Testis (tissue), 3 donors: ENCODE data around the gene DCTN4. TPM values are rescaled to one million over a fixed set of nuclear protein-coding genes. Genes with fewer than 3 reads are reported as not detected.
"Not testable (repeated sequence)": the region's sequence is repeated elsewhere in the genome, so short reads cannot be mapped to it uniquely, and the experiment has no call there.

Experiments used
- DNase-seq: peaks from one replicate; pipeline ENCODE4 v3.0.0-alpha.2; 2019
- H3K27ac ChIP-seq, 2 donors: fragments of 200-600 bp; sonication (generic); one replicate each; pipeline ENCODE4 v1.5.1; 2019
- H3K27me3 ChIP-seq: fragments of 200-600 bp; sonication (generic); one replicate; pipeline ENCODE4 v1.5.1; 2019
- H3K36me3 ChIP-seq: fragments of 200-600 bp; sonication (generic); one replicate; pipeline ENCODE4 v1.5.1; 2017; ENCODE audit warnings: low read depth; ENCODE audit errors: missing control alignments
- H3K4me1 ChIP-seq: fragments of 200-600 bp; sonication (generic); one replicate; pipeline ENCODE4 v1.5.1; 2019
- H3K4me3 ChIP-seq, 2 donors: fragments of 200-600 bp; sonication (generic); one replicate each; pipeline ENCODE4 v1.5.1; 2017 to 2019
- H3K9me3 ChIP-seq: fragments of 200-600 bp; sonication (generic); one replicate; pipeline ENCODE4 v1.5.1; 2017
- POLR2A ChIP-seq: fragments of 450-650 bp; IDR thresholded peaks from one replicate; pipeline ENCODE4 v1.6.1; 2017; ENCODE audit warnings: antibody characterized with exemption, mild to moderate bottlenecking, moderate library complexity
- WGBS, 2 donors: methylation state at CpG; one replicate each; pipeline ENCODE4 v1.1.5; 2018; 5-methylcytosine and 5-hydroxymethylcytosine counted together
- intact Hi-C: fragments of 100-400 bp; cut with DNase I; formaldehyde crosslinking; loops from one replicate; pipeline ENCODE4 v1.15.1; 2023; ENCODE audit warnings: low total_unique reads
- polyA plus RNA-seq: library from polyadenylated mRNA; stranded (reverse); fragments of 350-450 nt; fragmentation: Illumina TruSeq; extraction: RNeasy Lipid Tissue Mini Kit (QIAGEN cat#74804); gene quantifications from one replicate; pipeline ENCODE4 v1.2.3, GENCODE V29; 2014; ENCODE audit warnings: low read depth, low replicate concordance; ENCODE audit not compliant: insufficient read depth
- total RNA-seq, 2 donors: library from RNA; depleted of rRNA; stranded (reverse); fragments of >200 nt; gene quantifications; one replicate each; pipeline ENCODE4 v1.2.3, GENCODE V29; 2016
- TF ChIP-seq, protein P1 (sequence below), 3 experiments: fragments of 450-650 bp in 2 of 3; fragments of 200-600 bp in 1 of 3; sonication (generic) in 1 of 3; IDR thresholded peaks; one replicate each; pipeline ENCODE4 v1.5.1; 2016 to 2019; ENCODE audit warnings: antibody characterized with exemption in 3 of 3, mild to moderate bottlenecking in 2 of 3, moderate library complexity in 1 of 3

The DCTN4 gene
- total and polyA plus RNA-seq, 3 donors from 2014 or later = 55.7 to 94.0 (median 91.5) TPM

DNA sequence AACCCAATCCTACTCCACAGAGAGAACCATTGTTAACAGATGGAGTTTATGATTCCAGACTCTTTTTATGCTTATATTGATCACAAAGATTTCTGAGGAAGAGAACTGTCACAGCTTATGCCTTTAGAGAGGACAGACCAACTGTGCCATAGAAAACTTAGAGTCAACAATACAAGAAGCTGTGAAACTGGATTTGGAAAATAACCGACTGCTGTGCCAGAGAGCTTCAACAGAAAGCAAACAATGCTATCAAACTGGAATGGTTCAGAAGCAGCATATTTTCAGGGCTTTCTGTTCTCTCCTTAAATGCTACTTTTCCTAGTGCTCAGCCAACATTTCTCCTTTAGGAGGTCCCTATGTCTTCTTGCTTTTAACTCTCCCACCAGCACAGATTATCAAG is 5.0 kb downstream of the DCTN4 start:
- H3K36me3 ChIP-seq = no peaks in the 10 kb centered on the region
- no peak overlapping the region for H3K27ac ChIP-seq
- 60 to 87% methylated on average over 1 of the region's 1 CpG for WGBS, 2 donors
- no peak overlapping the region for H3K4me3 ChIP-seq
- H3K4me1 ChIP-seq = peaks cover 7% of the 10 kb centered on the region
- no peaks in the 10 kb centered on the region for H3K27me3 ChIP-seq
- TF ChIP-seq, protein P1, sequence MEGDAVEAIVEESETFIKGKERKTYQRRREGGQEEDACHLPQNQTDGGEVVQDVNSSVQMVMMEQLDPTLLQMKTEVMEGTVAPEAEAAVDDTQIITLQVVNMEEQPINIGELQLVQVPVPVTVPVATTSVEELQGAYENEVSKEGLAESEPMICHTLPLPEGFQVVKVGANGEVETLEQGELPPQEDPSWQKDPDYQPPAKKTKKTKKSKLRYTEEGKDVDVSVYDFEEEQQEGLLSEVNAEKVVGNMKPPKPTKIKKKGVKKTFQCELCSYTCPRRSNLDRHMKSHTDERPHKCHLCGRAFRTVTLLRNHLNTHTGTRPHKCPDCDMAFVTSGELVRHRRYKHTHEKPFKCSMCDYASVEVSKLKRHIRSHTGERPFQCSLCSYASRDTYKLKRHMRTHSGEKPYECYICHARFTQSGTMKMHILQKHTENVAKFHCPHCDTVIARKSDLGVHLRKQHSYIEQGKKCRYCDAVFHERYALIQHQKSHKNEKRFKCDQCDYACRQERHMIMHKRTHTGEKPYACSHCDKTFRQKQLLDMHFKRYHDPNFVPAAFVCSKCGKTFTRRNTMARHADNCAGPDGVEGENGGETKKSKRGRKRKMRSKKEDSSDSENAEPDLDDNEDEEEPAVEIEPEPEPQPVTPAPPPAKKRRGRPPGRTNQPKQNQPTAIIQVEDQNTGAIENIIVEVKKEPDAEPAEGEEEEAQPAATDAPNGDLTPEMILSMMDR (IDR thresholded peaks at IDR 0.05) = no peak
- no peak for TF ChIP-seq POLR2A
- intact Hi-C loops = no loop called here
- no peaks in the 10 kb centered on the region for H3K9me3 ChIP-seq
- no peak for DNase-seq

DNA sequence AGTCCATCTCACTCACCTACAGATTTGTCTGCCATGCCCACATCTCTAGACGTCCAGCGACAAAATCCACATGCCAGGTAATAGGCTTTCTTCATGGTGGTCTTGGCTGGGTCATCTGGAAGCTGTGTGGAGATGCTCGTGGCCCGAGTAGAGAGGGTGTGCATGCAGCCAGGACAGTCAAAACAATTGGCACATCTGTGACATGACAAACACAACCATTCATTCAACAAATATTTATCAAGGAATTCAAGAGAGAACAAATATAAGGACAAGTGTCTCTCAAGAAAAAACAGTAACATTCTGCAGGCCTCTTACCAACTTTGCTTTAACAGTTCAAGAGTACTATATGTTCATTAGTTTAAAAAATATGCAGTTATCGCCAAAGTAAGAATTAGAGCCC is 5.4 kb downstream of the DCTN4 start:
- Histone ChIP-seq H3K4me1 (peaks cover 7% of the 10 kb centered on the region), H3K27ac (no peak overlapping the region), H3K27me3 (no peaks in the 10 kb centered on the region), H3K4me3 (no peak overlapping the region), H3K36me3 (no peaks in the 10 kb centered on the region), H3K9me3 (no peaks in the 10 kb centered on the region)
- intact Hi-C loops = no loop called here
- no peak for DNase-seq
- WGBS, 2 donors = 87 to 94% methylated on average over 5 of the region's 5 CpGs
- no peak for TF ChIP-seq POLR2A
- TF ChIP-seq, protein P1 (IDR thresholded peaks at IDR 0.05) = no peak

DNA sequence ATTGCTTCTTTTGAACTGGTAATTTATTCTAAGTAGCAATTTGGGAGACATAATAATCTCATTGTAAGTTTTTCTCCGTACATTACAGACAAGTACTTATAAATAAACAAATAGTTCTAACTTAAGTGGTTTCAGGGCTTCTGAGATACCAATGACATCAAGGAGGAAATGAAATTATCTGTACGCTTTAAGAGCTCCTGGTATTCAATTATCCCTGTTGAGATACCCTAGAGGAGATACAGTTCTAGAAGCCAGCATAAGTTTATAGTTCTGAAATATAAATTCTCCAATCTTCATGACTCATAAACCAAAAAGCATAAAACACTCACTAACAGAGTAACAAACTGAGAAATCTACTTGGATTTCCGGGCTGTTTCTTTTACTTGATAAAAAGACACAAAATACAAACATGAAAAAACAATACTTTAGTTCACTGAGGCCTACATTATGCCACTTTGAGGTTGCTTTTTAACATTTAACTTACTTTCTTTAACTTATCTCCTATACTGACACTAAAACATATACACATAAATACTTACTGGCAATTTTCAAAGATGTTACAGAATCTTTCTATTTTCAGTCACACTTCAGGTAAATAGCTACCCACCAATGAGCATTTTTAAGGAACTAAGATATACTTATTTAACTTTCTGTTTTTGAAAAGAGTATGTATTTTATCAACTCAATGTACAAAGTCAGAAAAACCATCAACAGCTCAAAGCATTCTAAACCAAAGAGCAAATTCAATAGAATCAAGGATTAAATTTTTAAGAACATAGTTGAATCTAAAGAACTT is 7.5 kb downstream of the DCTN4 start:
- no peaks in the 10 kb centered on the region for H3K4me1 ChIP-seq
- intact Hi-C loops = no loop called here
- TF ChIP-seq POLR2A = no peak
- TF ChIP-seq, protein P1 (IDR thresholded peaks at IDR 0.05) = no peak
- DNase-seq = no peak
- no peaks in the 10 kb centered on the region for H3K27me3 ChIP-seq
- no peak overlapping the region for H3K27ac ChIP-seq
- no peaks in the 10 kb centered on the region for H3K9me3 ChIP-seq
- WGBS, 2 donors = 46 to 59% methylated on average over 3 of the region's 3 CpGs
- H3K36me3 ChIP-seq = no peaks in the 10 kb centered on the region
- H3K4me3 ChIP-seq = no peak overlapping the region

DNA sequence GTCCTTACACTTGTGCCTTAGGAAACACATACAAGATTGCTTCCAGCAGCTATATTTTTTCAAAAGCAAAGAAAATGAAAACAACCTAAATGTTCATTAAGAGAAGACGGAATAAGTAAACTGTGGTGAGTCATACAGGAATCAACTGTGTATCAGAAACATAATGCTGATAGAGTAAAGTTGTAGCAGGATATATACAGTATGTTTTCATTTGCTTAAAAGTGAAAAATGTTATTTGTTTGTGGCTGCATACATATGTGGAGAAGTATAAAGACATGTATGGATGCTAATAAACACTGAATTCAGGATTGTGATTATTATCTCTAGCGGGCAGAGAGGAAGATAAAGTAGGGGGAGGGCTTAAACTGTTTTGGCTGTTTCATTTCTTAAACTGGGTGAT is 8.3 kb downstream of the DCTN4 start:
- Histone ChIP-seq H3K36me3 (no peaks in the 10 kb centered on the region), H3K27me3 (no peaks in the 10 kb centered on the region), H3K4me3 (no peak overlapping the region), H3K4me1 (no peaks in the 10 kb centered on the region), H3K27ac (no peak overlapping the region), H3K9me3 (no peaks in the 10 kb centered on the region)
- no peak for DNase-seq
- 71 to 84% methylated on average over 2 of the region's 2 CpGs for WGBS, 2 donors
- intact Hi-C loops = no loop called here
- TF ChIP-seq, protein P1 (IDR thresholded peaks at IDR 0.05) = no peak
- TF ChIP-seq POLR2A = no peak

DNA sequence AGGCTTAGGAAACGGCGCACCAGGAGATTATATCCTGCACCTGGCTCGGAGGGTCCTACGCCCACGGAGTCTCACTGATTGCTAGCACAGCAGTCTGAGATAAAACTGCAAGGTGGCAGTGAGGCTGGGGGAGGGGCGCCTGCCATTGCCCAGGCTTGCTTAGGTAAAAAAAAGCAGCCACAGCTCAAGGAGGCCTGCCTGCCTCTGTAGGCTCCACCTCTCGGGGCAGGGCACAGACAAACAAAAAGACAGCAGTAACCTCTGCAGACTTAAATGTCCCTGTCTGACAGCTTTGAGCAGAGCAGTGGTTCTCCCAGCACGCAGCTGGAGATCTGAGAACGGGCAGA is 15.7 kb downstream of the DCTN4 start:
- peak overlapping the region; percentile 44 to 61 for H3K27ac ChIP-seq
- DNase-seq, H3K36me3 ChIP-seq, H3K27me3 ChIP-seq, H3K4me1 ChIP-seq, intact Hi-C loops, H3K9me3 ChIP-seq, H3K4me3 ChIP-seq: not testable (repeated sequence)
- 85 to 96% methylated on average over 4 to 9 of the region's 9 CpGs for WGBS, 2 donors

DNA sequence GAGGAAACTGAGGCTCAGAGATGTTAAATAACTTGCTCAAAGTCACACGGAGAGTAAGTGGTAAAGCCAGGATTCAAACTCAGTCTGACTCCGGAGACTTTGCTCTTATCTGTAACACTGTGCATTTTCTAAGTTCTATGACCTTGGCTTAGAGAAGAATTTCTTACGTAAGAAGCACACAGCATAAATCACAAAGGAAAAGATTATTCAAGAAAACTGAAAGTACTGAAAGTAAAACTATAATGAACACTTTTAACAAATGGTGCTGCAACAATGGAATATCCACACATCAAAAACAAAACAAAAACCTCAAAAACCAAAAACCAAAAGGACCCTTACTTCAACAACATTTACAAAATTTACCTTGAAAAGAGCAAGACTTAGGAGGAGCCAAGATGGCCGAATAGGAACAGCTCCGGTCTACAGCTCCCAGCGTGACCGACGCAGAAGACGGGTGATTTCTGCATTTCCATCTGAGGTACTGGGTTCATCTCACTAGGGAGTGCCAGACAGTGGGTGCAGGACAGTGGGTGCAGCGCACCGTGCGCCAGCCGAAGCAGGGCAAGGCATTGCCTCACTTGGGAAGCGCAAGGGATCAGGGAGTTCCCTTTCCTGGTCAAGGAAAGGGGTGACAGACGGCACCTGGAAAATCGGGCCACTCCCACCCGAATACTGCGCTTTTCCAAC is 16.2 kb downstream of the DCTN4 start:
- H3K27ac ChIP-seq = peak overlapping the region; percentile 55 to 61
- intact Hi-C loops = not testable (repeated sequence)

More for the DNA sequence above, 16.2 kb downstream of the DCTN4 start:
- H3K9me3 ChIP-seq, H3K27me3 ChIP-seq, H3K4me3 ChIP-seq, DNase-seq, H3K36me3 ChIP-seq: not testable (repeated sequence)
- 76 to 80% methylated on average over 16 to 18 of the region's 18 CpGs for WGBS, 2 donors
- peaks cover 10% of the 10 kb centered on the region for H3K4me1 ChIP-seq
